Femur (tissue), 1 donor: ENCODE data around the gene DBNDD1.

Experiments
- DNase-seq: peaks from one replicate; pipeline ENCODE4 v3.0.0-alpha.2; 2017

The DBNDD1 gene

GRCh38 chr16:90034504-90034903 lies 15.2 kb upstream of the DBNDD1 start:
- no peak for DNase-seq

- no peak for DNase-seq
These were observed 14.1 kb upstream of the DBNDD1 start for GRCh38 chr16:90033387-90033786.

- peak; percentile 29 for DNase-seq
These were observed 13.5 kb upstream of the DBNDD1 start for GRCh38 chr16:90032674-90033331.

GRCh38 chr16:90031931-90032673 lies 12.8 kb upstream of the DBNDD1 start:
- DNase-seq, result peak; percentile 57

- DNase-seq, result no peak
These were observed 12.1 kb upstream of the DBNDD1 start for GRCh38 chr16:90031186-90031930.

GRCh38 chr16:90028985-90029384 lies 9.7 kb upstream of the DBNDD1 start:
- DNase-seq, result no peak

- DNase-seq, result no peak
These were observed 8.4 kb upstream of the DBNDD1 start for GRCh38 chr16:90027611-90028010.

GRCh38 chr16:90026135-90026534 lies 6.9 kb upstream of the DBNDD1 start:
- DNase-seq, result no peak

GRCh38 chr16:90023078-90023447 lies 3.8 kb upstream of the DBNDD1 start:
- no peak for DNase-seq

GRCh38 chr16:90022209-90023077 lies 3.2 kb upstream of the DBNDD1 start:
- DNase-seq, result peak; percentile 93

- no peak for DNase-seq
These were observed 1.7 kb upstream of the DBNDD1 start for GRCh38 chr16:90020838-90021382.

GRCh38 chr16:90020260-90020837 lies 1.1 kb upstream of the DBNDD1 start:
- DNase-seq, result no peak

- DNase-seq, result no peak
These were observed 445 bp upstream of the DBNDD1 start for GRCh38 chr16:90019543-90020259.

- no peak for DNase-seq
These were observed 982 bp downstream of the DBNDD1 start for GRCh38 chr16:90018297-90018651.

- no peak for DNase-seq
These were observed 2.8 kb downstream of the DBNDD1 start for GRCh38 chr16:90016339-90016950.

- no peak for DNase-seq
These were observed 3.5 kb downstream of the DBNDD1 start for GRCh38 chr16:90015586-90016338.

GRCh38 chr16:90012991-90013745 lies 6.1 kb downstream of the DBNDD1 start:
- DNase-seq, result no peak

- no peak for DNase-seq
These were observed 7.3 kb downstream of the DBNDD1 start for GRCh38 chr16:90011908-90012501.

- DNase-seq, result no peak
These were observed 7.8 kb downstream of the DBNDD1 start for GRCh38 chr16:90011508-90011819.
